Measurements from ENCODE around the gene SPIN1. TPM values are rescaled to one million over a fixed set of nuclear protein-coding genes. Genes with fewer than 3 reads are reported as not detected.

Gene SPIN1
- total and polyA plus RNA-seq, 12 donors, result 36.3 to 79.9 (median 57.4) TPM

- H3K4me1 ChIP-seq (replicated peaks in 1 of 2), result peaks cover 0 to 4% of the 10 kb centered on the region in 2 donors
- no peak overlapping the region for H3K27ac ChIP-seq
- DNase-seq, result no peak
- WGBS, 4 donors, result 94 to 100% (median 96%) methylated on average over 2 of the region's 2 CpGs
- no peak overlapping the region for H3K4me3 ChIP-seq
- H3K9me3 ChIP-seq (replicated peaks in 1 of 3), result no peaks in the 10 kb centered on the region
- intact Hi-C loops (cut with DNase I), result no loop called here
- TF ChIP-seq POLR2A (IDR thresholded peaks at IDR 0.05), result no peak
- TF ChIP-seq CTCF (IDR thresholded peaks at IDR 0.05), result no peak
- no peaks in the 10 kb centered on the region for H3K36me3 ChIP-seq (replicated peaks in 1 of 2)
- no peaks in the 10 kb centered on the region for H3K27me3 ChIP-seq
These were observed 109.0 kb downstream of the SPIN1 start for GRCh38 chr9:88497224-88497623.

GRCh38 chr9:88498880-88499279 is 110.6 kb downstream of the SPIN1 start:
- 55 to 68% (median 62%) methylated on average over 6 of the region's 6 CpGs for WGBS, 4 donors
- Histone ChIP-seq H3K36me3 (replicated peaks in 1 of 2) (no peaks in the 10 kb centered on the region), H3K9me3 (replicated peaks in 1 of 3) (no peaks in the 10 kb centered on the region), H3K4me3 (no peak overlapping the region), H3K27ac (no peak overlapping the region), H3K4me1 (replicated peaks in 1 of 2) (peaks cover 0 to 4% of the 10 kb centered on the region in 2 donors), H3K27me3 (no peaks in the 10 kb centered on the region)
- peak; percentile 31 to 63 (median 41) for DNase-seq
- intact Hi-C loops (cut with DNase I), result no loop called here
- no peak for TF ChIP-seq POLR2A (IDR thresholded peaks at IDR 0.05)

- DNase-seq, result peak in 1 of 7 donors; percentile 28
- Histone ChIP-seq H3K27me3 (no peaks in the 10 kb centered on the region), H3K9me3 (replicated peaks in 1 of 3) (no peaks in the 10 kb centered on the region), H3K27ac (no peak overlapping the region), H3K4me1 (replicated peaks in 1 of 2) (peaks cover 0 to 4% of the 10 kb centered on the region in 2 donors), H3K4me3 (no peak overlapping the region), H3K36me3 (replicated peaks in 1 of 2) (no peaks in the 10 kb centered on the region)
- 91 to 99% (median 97%) methylated on average over 5 of the region's 5 CpGs for WGBS, 4 donors
- intact Hi-C loops (cut with DNase I), result no loop called here
- TF ChIP-seq POLR2A (IDR thresholded peaks at IDR 0.05) (no peak), CTCF (IDR thresholded peaks at IDR 0.05) (no peak)
These were observed 112.8 kb downstream of the SPIN1 start for GRCh38 chr9:88501086-88501485.

- DNase-seq, result peak in 1 of 7 donors; percentile 41
- H3K36me3 ChIP-seq (replicated peaks in 1 of 2), result no peaks in the 10 kb centered on the region
- no peak overlapping the region for H3K4me3 ChIP-seq
- 76 to 87% (median 81%) methylated on average over 11 to 12 of the region's 12 CpGs for WGBS, 4 donors
- H3K9me3 ChIP-seq (replicated peaks in 1 of 3), result no peaks in the 10 kb centered on the region
- H3K27ac ChIP-seq, result no peak overlapping the region
- peaks cover 0 to 4% of the 10 kb centered on the region in 2 donors for H3K4me1 ChIP-seq (replicated peaks in 1 of 2)
- intact Hi-C loops (cut with DNase I), result no loop called here
- TF ChIP-seq POLR2A (IDR thresholded peaks at IDR 0.05) (no peak), CTCF (IDR thresholded peaks at IDR 0.05) (no peak)
- H3K27me3 ChIP-seq, result no peaks in the 10 kb centered on the region
These were observed 114.3 kb downstream of the SPIN1 start for GRCh38 chr9:88502552-88503034.
